ENCODE results near the gene SPAG7.

The SPAG7 gene

DNA sequence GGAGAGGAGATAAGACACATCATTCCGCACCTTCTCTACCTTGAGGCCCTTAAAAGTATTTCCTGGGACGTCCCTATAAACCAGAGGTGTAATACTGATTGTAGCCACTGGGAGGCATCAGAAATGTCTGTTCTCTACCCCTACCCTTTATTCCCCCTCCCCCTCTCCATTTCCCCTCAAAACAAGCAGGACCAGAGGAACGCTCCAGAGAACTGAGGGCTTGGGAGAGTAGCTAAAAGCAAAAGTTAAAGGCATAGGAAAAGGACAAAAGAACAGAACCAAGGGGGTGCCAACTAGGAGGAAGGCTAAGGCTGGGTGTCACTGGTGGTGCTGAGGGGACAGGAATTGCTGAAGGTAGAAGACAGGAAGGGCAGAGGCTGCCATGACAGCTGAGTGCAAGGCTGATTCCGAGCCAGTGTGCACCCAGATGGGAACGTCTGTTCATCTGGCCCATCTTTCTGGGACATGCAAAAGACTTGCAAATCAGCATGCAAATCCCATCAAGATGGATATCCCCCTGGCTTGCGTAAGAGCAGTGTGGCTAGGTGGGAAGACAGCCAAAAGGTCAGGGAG lies 13.1 kb upstream of the SPAG7 start:
- ChIA-PET CTCF (interaction anchor here (0.6 to 4.7 kb wide), 12 partner anchors 9 to 87 kb away, joined by 3 to 47 read pairs (median 6); partner anchors contain the start of genes CHRNE, ENO3, PFN1 and SPAG7), POLR2A (no interaction called here)
- TF ChIP-seq, protein P1, sequence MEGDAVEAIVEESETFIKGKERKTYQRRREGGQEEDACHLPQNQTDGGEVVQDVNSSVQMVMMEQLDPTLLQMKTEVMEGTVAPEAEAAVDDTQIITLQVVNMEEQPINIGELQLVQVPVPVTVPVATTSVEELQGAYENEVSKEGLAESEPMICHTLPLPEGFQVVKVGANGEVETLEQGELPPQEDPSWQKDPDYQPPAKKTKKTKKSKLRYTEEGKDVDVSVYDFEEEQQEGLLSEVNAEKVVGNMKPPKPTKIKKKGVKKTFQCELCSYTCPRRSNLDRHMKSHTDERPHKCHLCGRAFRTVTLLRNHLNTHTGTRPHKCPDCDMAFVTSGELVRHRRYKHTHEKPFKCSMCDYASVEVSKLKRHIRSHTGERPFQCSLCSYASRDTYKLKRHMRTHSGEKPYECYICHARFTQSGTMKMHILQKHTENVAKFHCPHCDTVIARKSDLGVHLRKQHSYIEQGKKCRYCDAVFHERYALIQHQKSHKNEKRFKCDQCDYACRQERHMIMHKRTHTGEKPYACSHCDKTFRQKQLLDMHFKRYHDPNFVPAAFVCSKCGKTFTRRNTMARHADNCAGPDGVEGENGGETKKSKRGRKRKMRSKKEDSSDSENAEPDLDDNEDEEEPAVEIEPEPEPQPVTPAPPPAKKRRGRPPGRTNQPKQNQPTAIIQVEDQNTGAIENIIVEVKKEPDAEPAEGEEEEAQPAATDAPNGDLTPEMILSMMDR (IDR thresholded peaks at IDR 0.05; ENCODE audit: control extremely low read depth, extremely low read depth, low read depth, missing control alignments): peak; percentile 36
- DNase-seq (ENCODE audit: extremely low spot score): peak; percentile 69

- ChIA-PET POLR2A (interaction anchor here (0.6 kb wide), 1 partner anchor 324 kb away, joined by 5 read pairs; no protein-coding TSS in a partner anchor), CTCF (interaction anchor here (0.9 to 4.7 kb wide), 4 partner anchors 9 to 84 kb away, joined by 3 to 47 read pairs (median 22); partner anchors contain the start of genes ENO3 and SPAG7)
- TF ChIP-seq, protein P1 (IDR thresholded peaks at IDR 0.05; ENCODE audit: control extremely low read depth, extremely low read depth, low read depth, missing control alignments): no peak
- DNase-seq (ENCODE audit: extremely low spot score): no peak
These were observed 11.1 kb upstream of the SPAG7 start for GRCh38 chr17:4978726-4979125.

DNA sequence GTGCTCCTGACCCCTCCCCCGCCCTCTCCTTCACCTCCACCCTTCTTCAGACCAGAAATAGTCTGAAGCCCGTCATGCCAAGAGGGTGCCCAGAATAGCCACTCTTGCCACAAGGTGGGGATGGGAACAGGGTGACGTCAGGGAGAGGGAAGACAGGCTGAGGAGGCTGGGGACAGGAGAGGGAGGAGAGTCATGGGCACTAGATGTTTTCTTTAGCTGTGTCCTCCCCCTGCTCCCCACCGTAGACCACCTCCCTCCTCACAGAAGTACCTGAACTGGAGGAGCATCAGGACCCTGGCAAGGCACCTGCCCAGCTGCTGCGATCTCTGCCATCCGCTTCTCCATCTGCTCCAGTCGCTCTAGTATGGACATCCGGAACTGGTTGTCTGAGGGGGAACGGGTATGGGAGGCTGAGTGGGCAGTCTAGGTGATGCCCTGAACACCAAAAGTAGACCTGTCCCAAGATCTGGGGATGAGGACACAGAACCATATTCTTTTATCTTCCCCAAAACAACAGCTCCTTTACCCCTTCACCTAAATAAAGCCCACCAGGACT lies 6.6 kb upstream of the SPAG7 start:
- DNase-seq (ENCODE audit: extremely low spot score): no peak
- CTCF ChIA-PET: interaction anchor here (0.9 to 1.9 kb wide), 5 partner anchors 11 to 57 kb away, joined by 3 to 7 read pairs (median 4); partner anchors contain the start of gene CAMTA2

DNA sequence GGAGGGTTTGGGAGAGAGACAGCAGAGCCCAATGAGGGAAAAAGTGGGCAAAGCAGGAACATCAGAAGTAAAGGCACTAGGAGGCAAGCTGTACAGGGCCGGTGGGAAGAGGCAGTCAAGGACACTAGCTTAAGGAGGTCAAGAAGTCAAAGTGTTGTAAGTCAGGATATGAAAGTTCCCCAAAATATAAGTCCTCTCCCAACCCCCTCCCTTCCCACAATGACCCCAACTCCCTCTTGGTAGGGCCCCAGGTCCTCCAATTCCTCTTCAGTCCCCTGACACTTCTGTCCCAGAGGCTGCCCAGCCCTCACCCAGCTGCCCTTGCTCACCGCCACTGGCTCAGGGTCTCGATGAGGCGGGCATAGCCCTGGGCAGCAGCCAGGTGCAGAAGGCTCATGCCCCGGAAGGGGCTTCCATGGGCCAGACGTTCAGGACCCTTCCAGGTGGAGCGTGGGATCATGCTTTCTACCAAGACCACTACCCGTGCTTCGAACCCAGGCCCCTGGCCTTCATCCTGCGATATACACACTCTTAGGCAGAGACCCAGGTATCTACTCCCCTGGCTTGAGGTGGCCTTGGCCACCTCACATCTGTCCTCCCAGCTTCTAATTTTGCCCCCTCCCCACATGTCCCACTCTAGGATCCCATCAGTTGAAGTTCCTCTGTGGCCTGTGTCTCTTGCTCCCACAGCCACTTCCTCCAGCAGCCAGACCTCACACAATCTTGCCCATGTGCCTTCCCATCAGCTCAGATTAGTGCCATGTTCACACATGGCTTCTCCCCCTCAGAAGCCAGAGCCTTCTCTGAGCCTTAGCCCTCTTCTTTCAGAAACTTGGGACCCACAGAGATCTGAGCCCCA lies 5.9 kb upstream of the SPAG7 start:
- DNase-seq (ENCODE audit: extremely low spot score): no peak
- TF ChIP-seq, protein P1 (IDR thresholded peaks at IDR 0.05; ENCODE audit: control extremely low read depth, extremely low read depth, low read depth, missing control alignments): no peak
- POLR2A ChIA-PET: interaction anchor here (0.6 kb wide), 2 partner anchors 44 to 50 kb away, joined by 3 read pairs; no protein-coding TSS in a partner anchor
- CTCF ChIA-PET: interaction anchor here (1.1 to 1.9 kb wide), 3 partner anchors 12 to 57 kb away, joined by 3 to 7 read pairs (median 4); partner anchors contain the start of gene CAMTA2

More for the DNA sequence above, 6.6 kb upstream of the SPAG7 start:
- TF ChIP-seq, protein P1 (IDR thresholded peaks at IDR 0.05; ENCODE audit: control extremely low read depth, extremely low read depth, low read depth, missing control alignments): no peak
- POLR2A ChIA-PET: no interaction called here

DNA sequence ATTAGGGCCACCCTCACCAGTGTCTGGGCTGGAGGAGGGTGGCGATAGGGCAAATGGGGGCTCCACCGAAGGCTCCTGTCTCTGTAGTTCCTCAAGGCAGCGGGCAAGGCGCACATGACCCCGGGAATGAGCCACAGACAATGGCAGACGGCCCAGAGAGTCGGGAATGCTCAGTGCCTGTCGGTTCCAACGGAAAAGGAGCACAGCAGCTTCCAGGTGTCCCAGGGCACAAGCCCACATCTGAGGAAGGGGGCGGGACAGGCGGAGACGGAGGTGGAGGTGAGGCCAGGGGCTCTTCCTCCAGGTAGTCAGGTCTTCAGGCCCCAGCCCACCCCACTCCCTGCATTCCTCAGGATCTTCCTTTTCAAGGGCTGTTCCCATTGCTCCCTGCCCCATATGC lies 5.1 kb upstream of the SPAG7 start:
- DNase-seq (ENCODE audit: extremely low spot score): no peak
- ChIA-PET CTCF (interaction anchor here (1.1 kb wide), 1 partner anchor 9 kb away, joined by 3 read pairs; no protein-coding TSS in a partner anchor), POLR2A (interaction anchor here (0.6 kb wide), 2 partner anchors 45 to 50 kb away, joined by 3 read pairs; no protein-coding TSS in a partner anchor)
- TF ChIP-seq, protein P1 (IDR thresholded peaks at IDR 0.05; ENCODE audit: control extremely low read depth, extremely low read depth, low read depth, missing control alignments): no peak

GRCh38 chr17:4972322-4972721 lies 4.7 kb upstream of the SPAG7 start:
- ChIA-PET POLR2A (no interaction called here), CTCF (interaction anchor here (1.1 to 5.5 kb wide), 3 partner anchors 8 to 16 kb away, joined by 3 to 47 read pairs (median 7); no protein-coding TSS in a partner anchor)
- TF ChIP-seq, protein P1 (IDR thresholded peaks at IDR 0.05; ENCODE audit: control extremely low read depth, extremely low read depth, low read depth, missing control alignments): no peak
- no peak for DNase-seq (ENCODE audit: extremely low spot score)

Data from GM10248 (cell line).